Naive thymus-derived CD4-positive, alpha-beta T cell (primary cell): ENCODE measurements around the gene EOLA2. TPM values are rescaled to one million over a fixed set of nuclear protein-coding genes. Genes with fewer than 3 reads are reported as not detected.
"Not testable (repeated sequence)": the region's sequence is repeated elsewhere in the genome, so short reads cannot be mapped to it uniquely, and the experiment has no call there.

Source experiments
- ATAC-seq: fragments of 150-1000 bp; cut with Tn5 transposase; 2 replicates; pipeline ENCODE4 v1.10.0; 2021; ENCODE audit warnings: mild to moderate bottlenecking, moderate library complexity
- CTCF ChIA-PET: fragments of 350-600 bp; sonication (Branson Sonifier 250); formaldehyde crosslinking; loops from one replicate; lab custom pipeline; 2021; ENCODE audit warnings: antibody characterized with exemption; lab: Charles Lee
- POLR2A ChIA-PET: fragments of 350-600 bp; sonication (Branson Sonifier 250); formaldehyde crosslinking; loops from one replicate; lab custom pipeline; 2021; ENCODE audit warnings: antibody characterized with exemption, inconsistent platforms; lab: Charles Lee
- DNase-seq, 9 donors: peaks; one replicate each; pipeline versions ENCODE4 v3.0.0 to v3.0.0-alpha.2; 2020 to 2022; ENCODE audit warnings: mixed read lengths in 1 of 9
- H3K27ac ChIP-seq: one replicate; pipeline ENCODE4 v1.7.0; 2013; ENCODE audit warnings: mild to moderate bottlenecking, low read depth, low read length, moderate library complexity
- H3K27me3 ChIP-seq, 2 donors: one replicate each; pipeline ENCODE4 v1.7.0; 2013; ENCODE audit warnings: low read length in 2 of 2, mild to moderate bottlenecking in 2 of 2, moderate library complexity in 2 of 2; ENCODE audit not compliant: control insufficient read depth in 2 of 2, insufficient read depth in 2 of 2
- H3K36me3 ChIP-seq, 3 experiments: 1 replicate in 2 of 3; 2 replicates in 1 of 3; pipeline ENCODE4 v1.7.0; 2013; ENCODE audit warnings: low read length in 3 of 3, mild to moderate bottlenecking in 3 of 3, moderate library complexity in 1 of 3; ENCODE audit not compliant: insufficient read depth in 3 of 3, control insufficient read depth in 2 of 3
- H3K4me1 ChIP-seq, 2 donors: one replicate each; pipeline ENCODE4 v1.7.0; 2013; ENCODE audit warnings: low read length in 2 of 2, mild to moderate bottlenecking in 2 of 2, moderate library complexity in 1 of 2; ENCODE audit not compliant: control insufficient read depth in 2 of 2, insufficient read depth in 2 of 2
- H3K4me3 ChIP-seq: 2 replicates; pipeline ENCODE4 v1.7.0; 2013; ENCODE audit warnings: mild to moderate bottlenecking, low read length
- H3K9me3 ChIP-seq, 3 experiments: 1 replicate in 2 of 3; 2 replicates in 1 of 3; pipeline ENCODE4 v1.7.0; 2013; ENCODE audit warnings: low read length in 3 of 3; ENCODE audit not compliant: control insufficient read depth in 2 of 3
- H3K27ac Mint-ChIP-seq, 9 donors: one replicate each; pipeline ENCODE4 v1.8.0; 2020 to 2022; ENCODE audit warnings: mixed read lengths in 9 of 9, mild to moderate bottlenecking in 8 of 9, moderate library complexity in 5 of 9, inconsistent platforms in 2 of 9
- H3K27me3 Mint-ChIP-seq, 5 donors: one replicate each; pipeline ENCODE4 v1.8.0; 2021 to 2022; ENCODE audit warnings: mixed read lengths in 5 of 5, mild to moderate bottlenecking in 1 of 5
- H3K36me3 Mint-ChIP-seq, 5 donors: one replicate each; pipeline ENCODE4 v1.8.0; 2020 to 2022; ENCODE audit warnings: mixed read lengths in 5 of 5, mild to moderate bottlenecking in 3 of 5, inconsistent platforms in 1 of 5
- H3K4me1 Mint-ChIP-seq, 7 donors: one replicate each; pipeline ENCODE4 v1.8.0; 2020 to 2022; ENCODE audit warnings: mixed read lengths in 7 of 7, mild to moderate bottlenecking in 3 of 7, inconsistent platforms in 1 of 7
- H3K4me3 Mint-ChIP-seq, 10 donors: one replicate each; pipeline ENCODE4 v1.8.0; 2020 to 2022; ENCODE audit warnings: mild to moderate bottlenecking in 10 of 10, mixed read lengths in 10 of 10, moderate library complexity in 6 of 10, inconsistent platforms in 2 of 10
- H3K9me3 Mint-ChIP-seq, 11 donors: one replicate each; pipeline ENCODE4 v1.8.0; 2020 to 2022; ENCODE audit warnings: mixed read lengths in 11 of 11, mild to moderate bottlenecking in 4 of 11, inconsistent platforms in 1 of 11, moderate library complexity in 1 of 11
- intact Hi-C, 2 donors: fragments of 100-400 bp; cut with micrococcal nuclease; formaldehyde crosslinking; loops; one replicate each; pipeline ENCODE4 v1.15.1; 2023
- polyA plus RNA-seq, 2 donors: library from polyadenylated mRNA; unstranded; fragments of 300-500 nt; fragmentation: Illumina TruSeq; gene quantifications; one replicate each; pipeline ENCODE4 v1.2.3, GENCODE V29; 2021
- total RNA-seq, 6 experiments: library from RNA in 5 of 6; stranded (reverse) in 5 of 6; gene quantifications; 1 replicate in 5 of 6; 2 replicates in 1 of 6; pipeline ENCODE4 v1.2.3 and lab custom pipeline; 2021 to 2026

EOLA2 gene
- total and polyA plus RNA-seq, 7 experiments from 2014 or later: 23.3 to 59.1 (median 45.3) TPM

DNA sequence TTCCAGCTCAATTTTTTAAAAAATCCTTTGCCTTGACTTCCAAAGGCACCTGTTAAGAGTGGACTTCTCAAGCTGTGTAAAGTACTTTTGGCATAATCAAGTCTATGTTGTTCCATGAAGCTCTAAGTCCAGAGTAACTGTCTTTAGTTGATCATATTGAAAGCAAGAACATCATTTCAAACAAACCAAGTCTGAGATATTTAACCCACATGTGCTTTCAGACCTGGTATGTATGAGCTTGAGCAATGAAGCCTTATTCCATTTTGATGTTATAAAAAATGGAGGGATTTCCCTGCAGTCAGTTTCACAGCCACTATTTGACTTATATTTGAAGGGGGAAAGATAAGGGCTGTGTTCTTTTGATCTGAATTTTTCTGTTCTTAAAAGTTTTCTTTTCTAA, 23.7 kb upstream of the EOLA2 start:
- no peaks in the 10 kb centered on the region for H3K27me3 Mint-ChIP-seq

DNA sequence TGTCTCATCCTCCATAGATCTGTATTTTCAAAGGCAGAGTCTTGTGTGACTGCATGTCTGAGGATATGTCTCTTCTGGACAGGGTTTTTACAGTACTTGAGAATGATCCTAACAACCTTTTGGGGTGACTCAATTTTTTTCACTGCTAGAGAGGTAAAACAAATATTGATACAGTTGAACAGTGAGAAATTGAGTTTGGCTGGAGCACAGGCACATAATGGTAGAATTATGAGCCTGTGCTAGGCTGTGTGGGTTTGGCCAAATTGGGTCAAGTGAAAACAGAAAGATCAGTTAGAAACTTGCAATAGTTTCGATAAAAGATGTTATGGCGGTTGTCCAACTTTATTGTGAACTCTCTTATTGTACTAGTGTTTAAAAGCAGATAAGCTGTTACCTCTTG, 23.3 kb upstream of the EOLA2 start:
- H3K27me3 ChIP-seq: no peaks in the 10 kb centered on the region
- ChIA-PET POLR2A (no interaction called here), CTCF (no interaction called here)
- H3K36me3 Mint-ChIP-seq: peaks cover 0 to 16% (median 12%) of the 10 kb centered on the region in 5 donors
- DNase-seq: no peak
- no peak overlapping the region for H3K4me3 Mint-ChIP-seq
- ATAC-seq: no peak
- H3K4me1 ChIP-seq: no peaks in the 10 kb centered on the region
- no peaks in the 10 kb centered on the region for H3K9me3 ChIP-seq
- peaks cover 0 to 4% (median 0%) of the 10 kb centered on the region in 7 donors for H3K4me1 Mint-ChIP-seq
- H3K9me3 Mint-ChIP-seq: no peaks in the 10 kb centered on the region
- intact Hi-C loops: loop anchor here (5.0 kb wide), 2 partner anchors 681 to 756 kb away; no protein-coding TSS in a partner anchor
- no peak overlapping the region for H3K27ac ChIP-seq
- H3K27ac Mint-ChIP-seq: no peak overlapping the region
- H3K36me3 ChIP-seq: peaks cover 0 to 12% (median 0%) of the 10 kb centered on the region in 3 experiments
- no peaks in the 10 kb centered on the region for H3K27me3 Mint-ChIP-seq
- H3K4me3 ChIP-seq: no peak overlapping the region

More for the DNA sequence above, 23.7 kb upstream of the EOLA2 start:
- H3K4me1 Mint-ChIP-seq: peaks cover 0 to 4% (median 0%) of the 10 kb centered on the region in 7 donors
- H3K27me3 ChIP-seq: no peaks in the 10 kb centered on the region
- H3K36me3 ChIP-seq: peaks cover 0 to 12% (median 0%) of the 10 kb centered on the region in 3 experiments
- no peak overlapping the region for H3K27ac Mint-ChIP-seq
- H3K36me3 Mint-ChIP-seq: peaks cover 0 to 20% (median 12%) of the 10 kb centered on the region in 5 donors
- no peak overlapping the region for H3K4me3 ChIP-seq
- POLR2A ChIA-PET: no interaction called here
- no peaks in the 10 kb centered on the region for H3K9me3 ChIP-seq
- no peak overlapping the region for H3K27ac ChIP-seq
- H3K4me1 ChIP-seq: no peaks in the 10 kb centered on the region
- CTCF ChIA-PET: no interaction called here
- intact Hi-C loops: loop anchor here (1.0 to 5.0 kb wide), 6 partner anchors 13 to 755 kb away; partner anchors contain the start of gene MAMLD1 (in 1 of the 2)
- no peak for ATAC-seq
- peaks cover 0 to 2% (median 0%) of the 10 kb centered on the region in 11 donors for H3K9me3 Mint-ChIP-seq
- no peak for DNase-seq
- no peak overlapping the region for H3K4me3 Mint-ChIP-seq

DNA sequence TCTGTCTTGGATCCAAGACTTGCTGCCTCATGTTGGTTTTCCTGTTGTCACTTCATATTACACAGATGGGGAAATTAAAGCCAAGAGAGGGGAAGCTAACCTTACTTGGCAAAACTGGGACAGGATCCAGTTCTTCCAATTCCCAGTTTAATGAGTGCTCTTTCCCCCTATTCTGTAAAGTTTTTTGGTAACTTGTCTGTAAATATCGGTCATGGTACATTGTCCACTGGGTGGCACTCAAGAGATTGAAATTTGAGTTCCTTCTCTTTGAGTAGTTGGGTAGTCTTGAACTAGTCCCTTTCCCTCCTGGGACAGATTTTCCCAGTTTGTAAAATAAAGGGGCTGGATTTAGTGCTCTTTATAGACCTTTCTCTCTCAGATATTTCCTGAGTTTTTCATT, 12.4 kb upstream of the EOLA2 start:
- ChIA-PET POLR2A (no interaction called here), CTCF (interaction anchor here (0.7 kb wide), 1 partner anchor 439 kb away, joined by 3 read pairs; no protein-coding TSS in a partner anchor)
- Histone ChIP-seq H3K9me3 (no peaks in the 10 kb centered on the region), H3K4me1 (no peaks in the 10 kb centered on the region), H3K4me3 (no peak overlapping the region), H3K27ac (no peak overlapping the region), H3K36me3 (peaks cover 0 to 5% (median 0%) of the 10 kb centered on the region in 3 experiments), H3K27me3 (no peaks in the 10 kb centered on the region)
- Mint-ChIP-seq H3K9me3 (no peaks in the 10 kb centered on the region), H3K4me3 (no peak overlapping the region), H3K36me3 (peaks cover 0 to 12% (median 0%) of the 10 kb centered on the region in 5 donors), H3K4me1 (peaks cover 0 to 7% (median 0%) of the 10 kb centered on the region in 7 donors), H3K27ac (peak overlapping the region in 1 of 9 donors; percentile 9), H3K27me3 (no peaks in the 10 kb centered on the region)
- DNase-seq: peak in 3 of 9 donors; percentile 6 to 19 (median 9)
- ATAC-seq: no peak
- intact Hi-C loops: loop anchor here (1.0 to 10.0 kb wide), 6 partner anchors 537 to 1734 kb away; no protein-coding TSS in a partner anchor

DNA sequence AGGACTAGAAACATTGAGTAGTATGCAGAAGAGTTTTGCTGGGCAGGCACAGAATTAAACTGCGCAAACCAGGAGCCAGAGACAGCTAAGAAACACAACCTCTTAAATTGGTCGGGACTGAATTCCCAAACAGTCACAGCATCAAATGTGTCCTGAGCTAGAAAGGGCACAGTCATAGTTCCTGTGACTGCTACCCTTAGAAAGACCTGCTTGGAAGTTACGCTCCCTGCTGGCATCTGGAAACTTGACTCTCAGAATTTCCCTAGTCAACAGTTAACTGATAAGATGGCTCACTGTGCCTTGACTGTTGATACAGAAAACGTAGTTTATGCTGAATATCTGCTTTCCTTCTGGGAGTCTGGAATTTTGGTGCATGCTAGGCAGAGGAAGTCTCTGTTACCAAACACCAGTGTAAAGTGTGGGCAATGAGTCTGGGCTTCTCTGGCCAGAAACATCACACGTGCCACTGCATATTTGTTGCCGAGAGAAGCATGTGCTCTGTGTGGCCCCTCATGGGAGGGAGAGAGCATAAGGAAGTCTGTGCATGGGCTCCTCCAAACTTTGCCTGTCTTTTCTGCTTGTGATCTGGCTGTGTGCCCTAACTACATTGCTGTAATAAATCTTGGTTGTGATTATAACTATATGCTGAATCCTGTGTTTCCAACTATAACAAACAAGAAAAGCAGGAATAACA, 11.6 kb upstream of the EOLA2 start:
- H3K36me3 Mint-ChIP-seq: peaks cover 0 to 12% (median 0%) of the 10 kb centered on the region in 5 donors
- POLR2A ChIA-PET: no interaction called here

DNA sequence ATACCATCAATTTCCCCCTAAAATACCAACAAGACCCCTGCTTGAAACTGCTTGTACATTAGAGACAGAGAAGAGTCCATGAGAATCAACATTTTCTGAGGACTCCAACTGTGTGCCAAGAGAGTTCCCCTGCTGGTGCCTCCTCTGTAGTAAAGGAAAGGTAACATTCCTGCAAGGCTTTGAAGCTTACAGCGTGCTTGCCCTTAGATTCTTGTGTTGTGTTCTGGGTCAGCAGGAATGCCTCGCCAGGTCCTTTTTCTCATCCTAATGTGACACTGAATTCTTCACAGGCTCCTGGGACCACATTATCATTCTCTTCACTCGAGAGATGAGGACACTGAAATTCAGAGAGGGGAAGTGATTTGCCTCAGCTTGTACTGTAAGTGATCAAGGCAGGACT, 9.7 kb upstream of the EOLA2 start:
- H3K4me3 Mint-ChIP-seq: no peak overlapping the region
- intact Hi-C loops: loop anchor here in 1 of 2 donors (10.0 kb wide), 1 partner anchor 1037 kb away; the partner anchor contains the start of gene HMGB3
- no peak for ATAC-seq
- no peak for DNase-seq
- no peaks in the 10 kb centered on the region for H3K27me3 Mint-ChIP-seq
- H3K4me1 Mint-ChIP-seq: peaks cover 0 to 13% (median 0%) of the 10 kb centered on the region in 7 donors
- no peaks in the 10 kb centered on the region for H3K4me1 ChIP-seq
- CTCF ChIA-PET: interaction anchor here (1.0 kb wide), 1 partner anchor 10 kb away, joined by 3 read pairs; the partner anchor contains the start of gene EOLA2
- no peaks in the 10 kb centered on the region for H3K9me3 ChIP-seq
- H3K27ac ChIP-seq: no peak overlapping the region
- H3K27me3 ChIP-seq: no peaks in the 10 kb centered on the region
- H3K36me3 Mint-ChIP-seq: peaks cover 0 to 10% (median 0%) of the 10 kb centered on the region in 5 donors
- POLR2A ChIA-PET: no interaction called here
- H3K27ac Mint-ChIP-seq: peak overlapping the region in 2 of 9 donors; percentile 19 to 32
- H3K9me3 Mint-ChIP-seq: no peaks in the 10 kb centered on the region
- no peak overlapping the region for H3K4me3 ChIP-seq
- peaks cover 0 to 14% (median 3%) of the 10 kb centered on the region in 3 experiments for H3K36me3 ChIP-seq

More for the DNA sequence above, 11.6 kb upstream of the EOLA2 start:
- H3K27ac Mint-ChIP-seq: no peak overlapping the region
- H3K9me3 Mint-ChIP-seq: no peaks in the 10 kb centered on the region
- DNase-seq: no peak
- H3K4me3 Mint-ChIP-seq: no peak overlapping the region
- Histone ChIP-seq H3K4me1 (no peaks in the 10 kb centered on the region), H3K27ac (no peak overlapping the region), H3K27me3 (no peaks in the 10 kb centered on the region), H3K4me3 (no peak overlapping the region), H3K36me3 (peaks cover 0 to 5% (median 0%) of the 10 kb centered on the region in 3 experiments), H3K9me3 (no peaks in the 10 kb centered on the region)
- peaks cover 0 to 5% (median 0%) of the 10 kb centered on the region in 7 donors for H3K4me1 Mint-ChIP-seq
- intact Hi-C loops: loop anchor here (1.0 to 10.0 kb wide), 8 partner anchors 12 to 1735 kb away; partner anchors contain the start of gene HMGB3 (in 1 of the 2)
- H3K27me3 Mint-ChIP-seq: no peaks in the 10 kb centered on the region
- CTCF ChIA-PET: interaction anchor here (0.7 kb wide), 1 partner anchor 438 kb away, joined by 3 read pairs; no protein-coding TSS in a partner anchor
- no peak for ATAC-seq

DNA sequence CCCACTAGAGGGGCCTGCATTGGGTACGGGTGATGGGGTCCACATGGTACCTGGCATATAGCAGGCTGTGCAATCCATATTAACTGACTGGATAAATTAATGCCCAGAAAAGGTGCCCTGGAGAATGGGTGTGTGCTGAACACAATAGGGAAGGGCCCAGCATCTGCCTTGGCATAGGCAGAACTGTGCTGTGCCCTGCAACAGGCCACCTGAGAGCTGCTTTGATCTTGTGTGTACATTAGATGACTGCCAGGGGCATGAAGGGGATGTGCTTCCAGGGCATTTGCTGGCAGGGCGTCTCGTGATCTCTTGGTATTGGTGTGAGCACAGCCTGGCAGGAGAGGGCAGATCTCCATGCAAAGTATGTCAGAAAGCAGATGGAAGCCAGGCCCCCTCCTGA, 8.6 kb upstream of the EOLA2 start:
- intact Hi-C loops: loop anchor here in 1 of 2 donors (10.0 kb wide), 1 partner anchor 1038 kb away; the partner anchor contains the start of gene HMGB3

More for the DNA sequence above, 8.6 kb upstream of the EOLA2 start:
- H3K9me3 Mint-ChIP-seq, H3K27me3 ChIP-seq, H3K4me1 ChIP-seq, ATAC-seq, H3K4me3 ChIP-seq, DNase-seq, H3K9me3 ChIP-seq, H3K27ac ChIP-seq, POLR2A ChIA-PET, H3K27me3 Mint-ChIP-seq, CTCF ChIA-PET, H3K4me3 Mint-ChIP-seq, H3K36me3 Mint-ChIP-seq, H3K27ac Mint-ChIP-seq: not testable (repeated sequence)
- H3K36me3 ChIP-seq: peaks cover 0 to 14% (median 3%) of the 10 kb centered on the region in 3 experiments
- peaks cover 0 to 13% (median 0%) of the 10 kb centered on the region in 7 donors for H3K4me1 Mint-ChIP-seq
